GM12878 (cell line): ENCODE measurements around the gene CCBE1. TPM values are rescaled to one million over a fixed set of nuclear protein-coding genes. Genes with fewer than 3 reads are reported as not detected.

ENCODE experiments used
- ATAC-seq: fragments of 200-7000 bp; cut with Tn5 transposase; 3 replicates; pipeline ENCODE4 v1.9.1; 2020; ENCODE audit warnings: mild to moderate bottlenecking, moderate library complexity
- BruUV-seq: library from RNA; stranded (reverse); fragments of 400-500 nt; replicated peaks from 2 replicates; lab custom pipeline; 2021; lab: Mats Ljungman, UMichigan
- CTCF ChIA-PET: fragments of 300-600 bp; sonication (Branson Sonifier 250); formaldehyde crosslinking; extraction: SDS; loops from one replicate; lab custom pipeline; 2021; ENCODE audit warnings: inconsistent platforms; lab: Yijun Ruan, JAX
- POLR2A ChIA-PET: fragments of 350-600 bp; formaldehyde crosslinking; extraction: SDS; loops from one replicate; lab custom pipeline; 2021; ENCODE audit warnings: inconsistent platforms; lab: Charles Lee
- RAD21 ChIA-PET: fragments of 300-600 bp; sonication (Branson Sonifier 250); formaldehyde crosslinking; loops from one replicate; lab custom pipeline; 2023; ENCODE audit warnings: antibody characterized with exemption; ENCODE audit not compliant: unreplicated experiment; lab: Charles Lee
- SMC1A ChIA-PET: fragments of 300-600 bp; sonication (Branson Sonifier 250); formaldehyde crosslinking; loops from one replicate; lab custom pipeline; 2023; ENCODE audit not compliant: unreplicated experiment, uncharacterized antibody; lab: Charles Lee
- DNase-seq: peaks from one replicate; pipeline ENCODE4 v3.0.0-alpha.2; 2011; ENCODE audit warnings: low read depth, low spot score
- FAIRE-seq: peaks from 3 replicates; lab custom pipeline; 2011; peaks lifted over from hg19 to GRCh38; lab: Jason Lieb, UNC
- H2AFZ ChIP-seq: 2 replicates; pipeline ENCODE4 v1.6.0; 2011; ENCODE audit warnings: low read depth, low read length, control low read depth; ENCODE audit not compliant: control insufficient read depth
- H3K27ac ChIP-seq: 2 replicates; pipeline ENCODE4 v1.5.1; 2011; ENCODE audit warnings: control low read depth; ENCODE audit not compliant: control insufficient read depth, insufficient read depth
- H3K27me3 ChIP-seq, 2 experiments: replicated peaks in 1 of 2; 2 replicates each; pipeline versions ENCODE4 v1.6.0 to v1.6.1; 2011; ENCODE audit warnings: low read length in 1 of 2; ENCODE audit not compliant: control insufficient read depth in 2 of 2, insufficient read depth in 2 of 2
- H3K36me3 ChIP-seq, 2 experiments: 2 replicates each; pipeline ENCODE4 v1.5.1; 2011; ENCODE audit warnings: low read length in 1 of 2; ENCODE audit not compliant: control insufficient read depth in 2 of 2, insufficient read depth in 2 of 2
- H3K4me1 ChIP-seq: 2 replicates; pipeline ENCODE4 v1.6.1; 2011; ENCODE audit warnings: mild to moderate bottlenecking, low read length, moderate library complexity, mixed read lengths; ENCODE audit not compliant: control insufficient read depth, insufficient read depth
- H3K4me2 ChIP-seq: 2 replicates; pipeline ENCODE4 v1.6.0; 2011; ENCODE audit warnings: control low read depth; ENCODE audit not compliant: control insufficient read depth, insufficient read depth
- H3K4me3 ChIP-seq: fragments of 200-600 bp; sonication (generic); 2 replicates; pipeline ENCODE4 v1.5.1; 2016
- H3K79me2 ChIP-seq: 2 replicates; pipeline ENCODE4 v1.6.0; 2011; ENCODE audit warnings: low read length; ENCODE audit not compliant: control insufficient read depth, insufficient read depth
- H3K9ac ChIP-seq: 2 replicates; pipeline ENCODE4 v1.8.0; 2011; ENCODE audit warnings: low read length, control low read depth, mixed read lengths; ENCODE audit not compliant: control insufficient read depth, insufficient read depth
- H3K9me3 ChIP-seq: replicated peaks from 3 replicates; pipeline ENCODE4 v1.5.1; 2011; ENCODE audit warnings: mild to moderate bottlenecking, low read length; ENCODE audit not compliant: control insufficient read depth, insufficient read depth
- H4K20me1 ChIP-seq: 2 replicates; pipeline ENCODE4 v1.6.0; 2011; ENCODE audit not compliant: control insufficient read depth, insufficient read depth
- ATF7 ChIP-seq: fragments of 450-650 bp; IDR thresholded peaks from 2 replicates; pipeline ENCODE4 v1.6.1; 2016; ENCODE audit warnings: low read depth, mild to moderate bottlenecking
- CBFB ChIP-seq: IDR thresholded peaks from 2 replicates; pipeline ENCODE4 v1.6.1; 2016; ENCODE audit warnings: antibody characterized with exemption, low read depth
- EED ChIP-seq: sonication (generic); IDR thresholded peaks from 2 replicates; pipeline ENCODE4 v1.6.1; 2016; ENCODE audit warnings: antibody characterized with exemption, low read depth
- EZH2 ChIP-seq: IDR thresholded peaks from 2 replicates; pipeline ENCODE4 v1.6.1; 2012; ENCODE audit warnings: low read depth, mild to moderate bottlenecking, control low read depth, inconsistent platforms, low read length, borderline replicate concordance; ENCODE audit not compliant: control insufficient read depth
- KAT2A ChIP-seq: conservative IDR thresholded peaks from 2 replicates; pipeline ENCODE4 v1.6.1; 2011; ENCODE audit warnings: low read depth, low read length; ENCODE audit not compliant: control insufficient read depth
- PAX5 ChIP-seq: IDR thresholded peaks from 2 replicates; pipeline ENCODE4 v1.6.1; 2011; ENCODE audit warnings: low read depth, low read length, borderline replicate concordance
- PML ChIP-seq: IDR thresholded peaks from 2 replicates; pipeline ENCODE4 v1.6.1; 2012; ENCODE audit warnings: low read length, inconsistent platforms
- POLR2AphosphoS5 ChIP-seq: IDR thresholded peaks from 2 replicates; pipeline ENCODE4 v1.6.1; 2011; ENCODE audit warnings: mild to moderate bottlenecking, low read length, inconsistent platforms
- POU2F2 ChIP-seq: IDR thresholded peaks from 3 replicates; pipeline ENCODE4 v1.6.1; 2011; ENCODE audit warnings: low read depth, mild to moderate bottlenecking, low read length, borderline replicate concordance
- RCOR1 ChIP-seq: conservative IDR thresholded peaks from 2 replicates; pipeline ENCODE4 v1.6.1; 2012; ENCODE audit warnings: low read depth, low read length, improper control_type of control experiment
- STAT3 ChIP-seq: IDR thresholded peaks from 2 replicates; pipeline ENCODE4 v1.6.1; 2011; ENCODE audit warnings: low read depth, low read length, improper control_type of control experiment
- WGBS: methylation state at CpG from one replicate; pipeline ENCODE4 v1.1.6; 2016; ENCODE audit warnings: low lambda C conversion rate; ENCODE audit not compliant: insufficient replicate concordance, insufficient coverage; ENCODE audit errors: missing lambda C conversion rate; 5-methylcytosine and 5-hydroxymethylcytosine counted together
- in situ Hi-C: fragments of 300-500 bp; cut with MboI; formaldehyde crosslinking; loops from 9 replicates; pipeline ENCODE4 v1.14.3; 2018; ENCODE audit warnings: mixed read lengths
- intact Hi-C: fragments of 100-400 bp; cut with micrococcal nuclease; formaldehyde crosslinking; loops from one replicate; pipeline ENCODE4 v1.14.2; 2022; ENCODE audit not compliant: unreplicated experiment
- polyA plus RNA-seq, 11 experiments: library from polyadenylated mRNA; depleted of rRNA in 4 of 11; unstranded in 6 of 11; stranded (reverse) in 5 of 11; fragments of >200 nt; fragmentation: Nextera tagmentation in 4 of 11; fragmentation: Illumina TruSeq in 1 of 11; extraction: Ambion mirVana in 4 of 11; extraction: Trizol in 1 of 11; gene quantifications; 1 replicate in 1 of 11; 2 replicates in 10 of 11; pipeline versions ENCODE4 v1.2.1 to v1.2.3, GENCODE V29; 2011 to 2016; ENCODE audit warnings: inconsistent platforms in 2 of 11, missing spikeins in 2 of 11, low read depth in 1 of 11
- total RNA-seq, 4 experiments: library from RNA; depleted of rRNA in 3 of 4; stranded (reverse); fragments of >200 nt in 3 of 4; fragmentation: Illumina TruSeq in 1 of 4; extraction: Trizol in 1 of 4; gene quantifications; 2 replicates each; pipeline versions ENCODE4 v1.2.1 to v1.2.3, GENCODE V29; 2013 to 2021

The CCBE1 gene
- total and polyA plus RNA-seq, 10 of the 15 experiments (the other 5 are each of a cell fraction or from before 2014, with no cell fraction given): 0.03 to 0.49 (median 0.04) TPM; not detected in 7

DNA sequence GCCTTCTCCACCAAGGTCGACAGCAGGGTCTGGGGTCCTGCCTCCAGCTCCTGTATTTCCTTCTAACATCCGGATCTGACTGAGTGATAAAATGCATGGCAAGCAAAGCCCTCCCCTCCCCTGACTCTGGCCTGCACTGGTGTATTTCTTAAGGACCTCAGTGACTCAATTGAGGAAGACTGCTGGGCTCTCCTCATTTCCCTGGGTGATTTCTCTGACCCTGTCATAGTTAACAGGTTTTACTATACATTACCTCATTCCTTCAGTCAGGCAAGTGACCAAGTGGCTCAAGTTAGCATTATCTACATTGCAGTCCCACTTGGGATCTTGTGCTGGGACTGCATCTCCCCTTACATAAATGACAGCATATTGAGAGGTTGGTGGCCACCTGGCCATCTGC is 38.8 kb upstream of the CCBE1 start (continued):
- TF ChIP-seq EED: no peak

DNA sequence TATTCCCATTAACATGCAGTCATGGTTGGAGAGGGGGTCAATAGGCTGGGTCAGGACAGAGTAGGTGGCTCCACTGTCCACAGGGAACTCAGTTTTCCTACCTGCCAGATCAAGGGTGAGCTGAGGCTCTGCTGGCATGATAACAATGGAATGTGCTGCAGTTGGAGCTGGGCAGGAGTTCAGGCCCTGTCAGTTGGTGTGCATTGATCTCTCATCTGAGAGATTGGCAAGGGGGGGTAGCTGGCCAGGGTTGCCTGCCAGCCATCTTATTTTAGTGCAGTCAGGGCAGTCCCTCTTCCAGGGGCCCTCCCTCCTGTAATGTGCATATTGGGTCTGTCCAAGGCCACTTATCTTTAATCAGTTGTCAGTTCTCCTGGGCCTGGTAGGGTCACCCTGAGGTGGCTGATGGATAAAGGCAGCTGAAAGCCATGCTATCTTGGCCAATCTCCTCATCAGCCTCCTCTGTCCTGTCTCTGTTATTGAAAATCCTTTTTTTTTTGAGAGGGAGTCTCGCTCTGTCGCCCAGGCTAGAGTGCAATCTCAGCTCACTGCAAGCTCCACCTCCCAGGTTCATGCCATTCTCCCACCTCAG is 38.1 kb upstream of the CCBE1 start:
- BruUV-seq: no TSS peak
- DNase-seq (no peak), ATAC-seq (no peak), FAIRE-seq (no peak)
- H3K79me2 ChIP-seq: no peaks in the 10 kb centered on the region
- WGBS: no CpG with 5 or more reads among the region's 2 CpGs
- no peak overlapping the region for H2AFZ ChIP-seq
- TF ChIP-seq RCOR1 (no peak), POLR2AphosphoS5 (no peak), ATF7 (no peak), CBFB (no peak), POU2F2 (no peak), EZH2 (no peak), PML (no peak), KAT2A (no peak), PAX5 (no peak), STAT3 (no peak)
- H3K9ac ChIP-seq: no peak overlapping the region
- no peaks in the 10 kb centered on the region for H3K9me3 ChIP-seq
- ChIA-PET POLR2A (no interaction called here), CTCF (no interaction called here), SMC1A (no interaction called here), RAD21 (no interaction called here)
- no peaks in the 10 kb centered on the region for H4K20me1 ChIP-seq
- intact Hi-C loops (no loop called here), in situ Hi-C loops (no loop called here)
- no peaks in the 10 kb centered on the region for H3K27me3 ChIP-seq
- no peak overlapping the region for H3K4me3 ChIP-seq
- no peak overlapping the region for H3K4me2 ChIP-seq
- no peak overlapping the region for H3K27ac ChIP-seq
- no peaks in the 10 kb centered on the region for H3K4me1 ChIP-seq
- no peaks in the 10 kb centered on the region for H3K36me3 ChIP-seq
